ENCODE measurements around the gene ST14.

DNA sequence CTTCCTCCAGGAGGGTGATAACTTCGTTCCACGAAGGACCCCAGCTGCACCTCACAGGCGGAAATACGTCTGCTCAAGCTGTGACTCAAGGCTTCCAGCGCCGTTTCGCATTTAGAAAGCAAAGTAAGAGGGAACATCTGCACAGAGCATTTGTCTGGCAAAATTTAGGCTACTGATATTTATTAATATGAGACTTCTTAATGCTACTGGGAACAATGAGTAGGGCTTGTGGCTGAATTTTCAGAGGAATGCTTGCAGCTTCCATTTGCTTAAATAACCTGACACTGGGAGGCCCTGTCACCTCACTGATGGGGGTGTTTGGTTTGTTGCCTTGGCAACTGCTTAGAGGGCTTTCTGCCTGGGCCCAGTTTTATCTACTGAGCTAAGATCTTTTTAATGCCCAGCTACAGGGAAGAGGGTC, 14.7 kb upstream of the ST14 start:
- TF ChIP-seq, protein P1, sequence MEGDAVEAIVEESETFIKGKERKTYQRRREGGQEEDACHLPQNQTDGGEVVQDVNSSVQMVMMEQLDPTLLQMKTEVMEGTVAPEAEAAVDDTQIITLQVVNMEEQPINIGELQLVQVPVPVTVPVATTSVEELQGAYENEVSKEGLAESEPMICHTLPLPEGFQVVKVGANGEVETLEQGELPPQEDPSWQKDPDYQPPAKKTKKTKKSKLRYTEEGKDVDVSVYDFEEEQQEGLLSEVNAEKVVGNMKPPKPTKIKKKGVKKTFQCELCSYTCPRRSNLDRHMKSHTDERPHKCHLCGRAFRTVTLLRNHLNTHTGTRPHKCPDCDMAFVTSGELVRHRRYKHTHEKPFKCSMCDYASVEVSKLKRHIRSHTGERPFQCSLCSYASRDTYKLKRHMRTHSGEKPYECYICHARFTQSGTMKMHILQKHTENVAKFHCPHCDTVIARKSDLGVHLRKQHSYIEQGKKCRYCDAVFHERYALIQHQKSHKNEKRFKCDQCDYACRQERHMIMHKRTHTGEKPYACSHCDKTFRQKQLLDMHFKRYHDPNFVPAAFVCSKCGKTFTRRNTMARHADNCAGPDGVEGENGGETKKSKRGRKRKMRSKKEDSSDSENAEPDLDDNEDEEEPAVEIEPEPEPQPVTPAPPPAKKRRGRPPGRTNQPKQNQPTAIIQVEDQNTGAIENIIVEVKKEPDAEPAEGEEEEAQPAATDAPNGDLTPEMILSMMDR (IDR thresholded peaks at IDR 0.05; ENCODE audit: low read length), result no peak
- TF ChIP-seq EZH2phosphoT487 (IDR thresholded peaks at IDR 0.05; ENCODE audit: low read length), result no peak

Measured in MM.1S (cell line).